ENCODE results near the gene KLHL14.
"Not testable (repeated sequence)": the region's sequence is repeated elsewhere in the genome, so short reads cannot be mapped to it uniquely, and the experiment has no call there.

KLHL14 gene

GRCh38 chr18:32801228-32801627 is 28.4 kb upstream of the KLHL14 start:
- no peak overlapping the region for H3K4me3 ChIP-seq (ENCODE audit: insufficient read depth, low read length, poor library complexity, severe bottlenecking)
- H2AFZ ChIP-seq (ENCODE audit: low read depth, low read length, severe bottlenecking) = no peak overlapping the region
- peak overlapping the region; percentile 83 for H3K4me2 ChIP-seq (ENCODE audit: low read depth, low read length, poor library complexity, severe bottlenecking)
- no peaks in the 10 kb centered on the region for H4K20me1 ChIP-seq (ENCODE audit: low read depth, low read length)
- no peak overlapping the region for H3K9ac ChIP-seq (ENCODE audit: low read length)
- no peaks in the 10 kb centered on the region for H3K27me3 ChIP-seq (ENCODE audit: low read length)
- no peaks in the 10 kb centered on the region for H3K79me2 ChIP-seq (ENCODE audit: insufficient read depth, low read length)
- no peak overlapping the region for H3K27ac ChIP-seq (ENCODE audit: low read depth, low read length)
- 0 out of 2 replicates have a peak, but pooled peaks cover 8% of the 10 kb centered on the region for H3K36me3 ChIP-seq (ENCODE audit: low read length)
- H3F3A ChIP-seq (ENCODE audit: insufficient read depth) = peaks cover 16% of the 10 kb centered on the region
- peaks cover 12% of the 10 kb centered on the region; the same call in 1 of the 2 replicates for H3K9me3 ChIP-seq (ENCODE audit: insufficient read depth, low read length)
- TF ChIP-seq, protein P1, sequence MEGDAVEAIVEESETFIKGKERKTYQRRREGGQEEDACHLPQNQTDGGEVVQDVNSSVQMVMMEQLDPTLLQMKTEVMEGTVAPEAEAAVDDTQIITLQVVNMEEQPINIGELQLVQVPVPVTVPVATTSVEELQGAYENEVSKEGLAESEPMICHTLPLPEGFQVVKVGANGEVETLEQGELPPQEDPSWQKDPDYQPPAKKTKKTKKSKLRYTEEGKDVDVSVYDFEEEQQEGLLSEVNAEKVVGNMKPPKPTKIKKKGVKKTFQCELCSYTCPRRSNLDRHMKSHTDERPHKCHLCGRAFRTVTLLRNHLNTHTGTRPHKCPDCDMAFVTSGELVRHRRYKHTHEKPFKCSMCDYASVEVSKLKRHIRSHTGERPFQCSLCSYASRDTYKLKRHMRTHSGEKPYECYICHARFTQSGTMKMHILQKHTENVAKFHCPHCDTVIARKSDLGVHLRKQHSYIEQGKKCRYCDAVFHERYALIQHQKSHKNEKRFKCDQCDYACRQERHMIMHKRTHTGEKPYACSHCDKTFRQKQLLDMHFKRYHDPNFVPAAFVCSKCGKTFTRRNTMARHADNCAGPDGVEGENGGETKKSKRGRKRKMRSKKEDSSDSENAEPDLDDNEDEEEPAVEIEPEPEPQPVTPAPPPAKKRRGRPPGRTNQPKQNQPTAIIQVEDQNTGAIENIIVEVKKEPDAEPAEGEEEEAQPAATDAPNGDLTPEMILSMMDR (IDR thresholded peaks at IDR 0.05; ENCODE audit: insufficient read depth, low read length, poor library complexity, severe bottlenecking) = no peak
- no peak for TF ChIP-seq EZH2phosphoT487 (conservative IDR thresholded peaks at IDR 0.05; ENCODE audit: low read length)
- no peaks in the 10 kb centered on the region for H3K9me2 ChIP-seq (replicated peaks; ENCODE audit: insufficient read depth, low read length)

- H3K9me3 ChIP-seq (ENCODE audit: insufficient read depth, low read length) = peaks cover 16% of the 10 kb centered on the region; the same call in 1 of the 2 replicates
- no peak overlapping the region for H3K4me3 ChIP-seq (ENCODE audit: insufficient read depth, low read length, poor library complexity, severe bottlenecking)
- TF ChIP-seq, protein P1 (IDR thresholded peaks at IDR 0.05; ENCODE audit: insufficient read depth, low read length, poor library complexity, severe bottlenecking) = no peak
- no peak for TF ChIP-seq EZH2phosphoT487 (conservative IDR thresholded peaks at IDR 0.05; ENCODE audit: low read length)
- peaks cover 7% of the 10 kb centered on the region; the same call in 1 of the 2 replicates for H3F3A ChIP-seq (ENCODE audit: insufficient read depth)
- no peaks in the 10 kb centered on the region for H3K27me3 ChIP-seq (ENCODE audit: low read length)
- no peak overlapping the region for H3K27ac ChIP-seq (ENCODE audit: low read depth, low read length)
- no peak overlapping the region for H2AFZ ChIP-seq (ENCODE audit: low read depth, low read length, severe bottlenecking)
- no peak overlapping the region for H3K9ac ChIP-seq (ENCODE audit: low read length)
- no peaks in the 10 kb centered on the region for H4K20me1 ChIP-seq (ENCODE audit: low read depth, low read length)
- no peak overlapping the region for H3K4me2 ChIP-seq (ENCODE audit: low read depth, low read length, poor library complexity, severe bottlenecking)
- H3K79me2 ChIP-seq (ENCODE audit: insufficient read depth, low read length) = no peaks in the 10 kb centered on the region
- 0 out of 2 replicates have a peak, but pooled peaks cover 8% of the 10 kb centered on the region for H3K36me3 ChIP-seq (ENCODE audit: low read length)
- no peaks in the 10 kb centered on the region for H3K9me2 ChIP-seq (replicated peaks; ENCODE audit: insufficient read depth, low read length)
Observed at GRCh38 chr18:32798209-32798960, 25.6 kb upstream of the KLHL14 start.

- not testable (repeated sequence) for H3F3A ChIP-seq (ENCODE audit: insufficient read depth); H3K27ac ChIP-seq (ENCODE audit: low read depth, low read length); H3K4me3 ChIP-seq (ENCODE audit: insufficient read depth, low read length, poor library complexity, severe bottlenecking); H3K9me2 ChIP-seq (replicated peaks; ENCODE audit: insufficient read depth, low read length); H3K9ac ChIP-seq (ENCODE audit: low read length); H3K4me2 ChIP-seq (ENCODE audit: low read depth, low read length, poor library complexity, severe bottlenecking); H3K27me3 ChIP-seq (ENCODE audit: low read length); H2AFZ ChIP-seq (ENCODE audit: low read depth, low read length, severe bottlenecking); H3K36me3 ChIP-seq (ENCODE audit: low read length); H3K79me2 ChIP-seq (ENCODE audit: insufficient read depth, low read length); H4K20me1 ChIP-seq (ENCODE audit: low read depth, low read length)
- peaks cover 16% of the 10 kb centered on the region; the same call in 1 of the 2 replicates for H3K9me3 ChIP-seq (ENCODE audit: insufficient read depth, low read length)
Observed at GRCh38 chr18:32794667-32795066, 21.8 kb upstream of the KLHL14 start.

DNA sequence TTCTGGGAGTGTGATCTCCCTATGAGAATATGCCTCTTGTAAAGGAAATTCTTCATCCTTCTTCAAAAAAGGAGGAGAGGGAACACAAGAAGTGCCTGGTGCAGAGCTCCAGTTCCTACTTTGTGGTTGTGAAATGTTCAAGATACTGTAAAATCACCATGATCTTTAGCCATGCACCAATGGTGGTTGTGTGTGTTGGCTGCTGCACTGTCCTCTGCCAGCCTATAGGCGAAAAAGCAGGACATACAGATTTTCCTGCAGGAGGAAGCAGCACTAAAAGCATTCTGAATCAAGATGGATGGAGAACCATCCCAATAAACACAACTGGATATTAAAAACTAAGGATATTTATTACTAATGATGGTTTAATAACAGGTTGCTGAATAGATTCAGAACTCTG is 6.2 kb upstream of the KLHL14 start:
- no peak overlapping the region for H3K4me2 ChIP-seq (ENCODE audit: low read depth, low read length, poor library complexity, severe bottlenecking)
- peaks cover 5% of the 10 kb centered on the region for H3F3A ChIP-seq (ENCODE audit: insufficient read depth)
- H3K9ac ChIP-seq (ENCODE audit: low read length) = no peak overlapping the region
- H3K27ac ChIP-seq (ENCODE audit: low read depth, low read length) = no peak overlapping the region
- no peak overlapping the region for H2AFZ ChIP-seq (ENCODE audit: low read depth, low read length, severe bottlenecking)
- no peaks in the 10 kb centered on the region for H4K20me1 ChIP-seq (ENCODE audit: low read depth, low read length)
- H3K79me2 ChIP-seq (ENCODE audit: insufficient read depth, low read length) = no peaks in the 10 kb centered on the region
- no peak for TF ChIP-seq EZH2phosphoT487 (conservative IDR thresholded peaks at IDR 0.05; ENCODE audit: low read length)
- TF ChIP-seq, protein P1 (IDR thresholded peaks at IDR 0.05; ENCODE audit: insufficient read depth, low read length, poor library complexity, severe bottlenecking) = no peak
- no peaks in the 10 kb centered on the region for H3K9me3 ChIP-seq (ENCODE audit: insufficient read depth, low read length)
- no peaks in the 10 kb centered on the region for H3K27me3 ChIP-seq (ENCODE audit: low read length)
- no peak overlapping the region for H3K4me3 ChIP-seq (ENCODE audit: insufficient read depth, low read length, poor library complexity, severe bottlenecking)
- no peaks in the 10 kb centered on the region for H3K36me3 ChIP-seq (ENCODE audit: low read length)
- no peaks in the 10 kb centered on the region for H3K9me2 ChIP-seq (replicated peaks; ENCODE audit: insufficient read depth, low read length)
